Activated T-cell treated with anti-CD3 and anti-CD28 coated beads, Interleukin-2, amount 50 U/mL, for 48 hours (primary cell): Measurements from ENCODE around the gene REEP5.
A peak's percentile ranks its signal among the peaks of the same experiment; 100 is the strongest.
"Not testable (repeated sequence)": the region's sequence is repeated elsewhere in the genome, so short reads cannot be mapped to it uniquely, and the experiment has no call there.

Experiments
- DNase-seq, 2 experiments: peaks; one replicate each; pipeline ENCODE4 v3.0.0-alpha.2; 2020

The REEP5 gene

DNA sequence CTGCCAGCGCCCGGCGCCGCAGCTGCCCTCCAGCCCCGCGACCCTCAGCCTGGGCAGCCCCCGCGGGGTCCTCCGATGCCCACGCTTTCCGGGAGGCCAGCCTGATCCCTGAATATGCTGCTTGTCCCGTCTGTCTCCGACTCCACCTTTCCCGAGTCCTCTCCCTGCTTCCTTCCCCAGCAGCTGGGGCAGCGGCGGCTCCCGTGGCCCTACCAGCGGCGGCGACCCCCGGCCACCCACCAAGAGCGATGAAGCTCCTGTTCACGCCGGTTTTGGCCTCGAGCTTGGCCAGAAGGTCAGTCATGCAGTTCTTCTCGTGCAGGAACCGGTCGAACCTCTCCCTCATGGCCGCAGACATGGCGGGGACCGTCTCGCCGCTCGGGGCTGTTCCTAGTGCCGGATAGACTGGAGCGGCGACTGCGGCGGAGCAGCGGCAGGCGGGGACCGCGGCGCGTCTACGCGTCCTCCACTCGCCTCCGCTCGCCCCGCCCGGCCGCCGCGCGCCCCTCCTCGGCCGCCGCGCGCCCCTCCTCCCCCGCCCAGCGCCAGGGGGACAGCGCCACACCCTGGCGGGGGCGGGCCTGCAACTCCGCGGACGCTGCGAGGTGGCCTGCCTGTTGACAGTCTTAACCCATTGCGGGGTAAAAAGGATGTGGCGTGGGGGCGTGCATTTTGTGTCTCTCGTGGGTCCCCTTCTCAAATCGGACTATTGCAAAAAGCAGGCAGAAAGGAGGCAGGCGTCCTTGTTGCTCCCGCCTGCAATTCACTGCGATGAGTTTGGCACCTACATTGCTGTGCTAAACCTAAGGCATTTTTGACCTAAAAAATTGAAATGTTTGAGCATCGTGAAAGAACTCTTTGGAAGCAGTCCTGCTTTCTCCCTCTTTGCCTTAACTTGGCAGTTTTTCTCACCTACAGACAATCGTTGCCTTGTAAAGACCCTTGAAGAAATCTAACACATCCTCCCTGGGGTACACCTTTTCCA, at the start of gene REEP5:
REEP5 (minus strand) TSS at position 395 of the 985 bp plus-strand sequence; CDS start at position 358, 37 bp downstream.
- peak; percentile 89 to 91 for DNase-seq

DNA sequence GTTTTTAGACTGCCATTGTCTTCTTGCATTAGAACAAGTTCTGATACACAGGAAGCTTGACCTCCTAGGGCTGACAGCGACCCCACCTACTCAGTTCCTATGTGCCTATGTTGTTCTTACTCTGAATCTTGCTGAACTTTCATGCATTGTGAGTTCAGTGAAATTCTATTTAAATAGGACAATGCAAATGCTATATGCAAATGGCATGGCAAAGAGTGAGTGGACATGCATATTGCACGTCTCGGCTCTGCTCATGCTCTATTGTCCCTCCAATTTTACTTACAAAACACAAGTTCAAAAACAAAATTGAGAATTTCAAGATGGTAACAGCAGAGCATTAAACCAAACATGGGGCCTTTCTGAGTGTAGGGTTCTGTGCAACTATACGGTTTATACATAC, 49.2 kb upstream of the REEP5 start:
- DNase-seq, result no peak

DNA sequence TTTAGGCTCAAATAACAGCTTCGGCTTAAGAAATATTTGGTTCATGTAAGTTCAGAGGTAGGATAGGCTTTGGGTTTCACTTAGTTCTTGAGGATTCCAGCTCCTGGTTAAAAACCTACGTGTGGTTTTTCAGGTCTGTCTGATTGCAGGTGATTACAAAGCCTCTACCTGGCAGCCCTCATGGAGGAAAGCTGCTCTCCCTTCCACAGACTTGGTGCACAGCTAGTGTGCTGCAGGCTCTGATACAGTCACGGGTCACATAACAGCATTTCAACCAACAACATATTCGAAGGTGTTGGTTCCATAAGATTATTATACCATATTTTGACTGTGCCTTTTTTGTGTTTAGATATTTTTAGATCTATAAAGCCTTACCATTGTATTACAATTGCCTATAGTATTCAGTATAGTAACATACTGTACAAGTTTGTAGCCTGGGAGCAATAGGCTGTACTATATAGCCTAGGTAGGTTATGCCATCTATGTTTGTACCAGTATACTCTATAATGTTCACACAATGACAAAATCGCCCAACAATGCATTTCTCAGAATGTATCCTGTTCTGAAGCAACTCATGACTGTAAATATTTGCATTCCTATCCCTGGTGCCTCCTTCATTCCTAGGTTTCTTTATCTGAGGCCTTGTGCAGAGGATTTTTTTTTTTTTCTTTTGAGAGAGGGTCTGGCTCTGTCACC, 46.5 kb upstream of the REEP5 start:
- no peak for DNase-seq

DNA sequence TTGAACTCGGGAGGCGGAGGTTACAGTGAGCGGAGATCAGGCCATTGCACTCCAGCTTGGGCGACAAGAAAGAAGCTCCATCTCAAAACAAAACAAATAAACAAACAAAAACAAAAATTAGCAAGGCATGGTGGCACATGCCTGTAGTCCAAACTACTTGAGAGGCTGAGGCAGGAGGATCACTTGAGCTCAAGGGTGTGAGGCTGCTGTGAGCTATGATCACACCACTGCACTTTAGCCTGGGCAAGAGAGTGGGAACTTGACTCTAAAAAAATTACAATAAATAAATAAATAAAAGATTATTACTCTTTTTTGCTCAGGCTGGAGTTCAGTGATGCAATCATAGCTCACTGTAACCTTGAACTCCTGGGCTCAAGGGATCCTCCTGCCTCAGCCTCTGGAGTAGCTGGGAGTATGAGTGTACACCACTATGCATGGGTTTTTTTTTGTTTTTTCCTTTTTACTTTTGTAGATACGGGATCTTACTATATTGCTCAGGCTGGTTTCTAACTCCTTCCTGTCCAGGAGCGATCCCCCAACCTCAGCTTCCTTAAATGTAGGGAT, 45.6 kb upstream of the REEP5 start:
- DNase-seq, result no peak

DNA sequence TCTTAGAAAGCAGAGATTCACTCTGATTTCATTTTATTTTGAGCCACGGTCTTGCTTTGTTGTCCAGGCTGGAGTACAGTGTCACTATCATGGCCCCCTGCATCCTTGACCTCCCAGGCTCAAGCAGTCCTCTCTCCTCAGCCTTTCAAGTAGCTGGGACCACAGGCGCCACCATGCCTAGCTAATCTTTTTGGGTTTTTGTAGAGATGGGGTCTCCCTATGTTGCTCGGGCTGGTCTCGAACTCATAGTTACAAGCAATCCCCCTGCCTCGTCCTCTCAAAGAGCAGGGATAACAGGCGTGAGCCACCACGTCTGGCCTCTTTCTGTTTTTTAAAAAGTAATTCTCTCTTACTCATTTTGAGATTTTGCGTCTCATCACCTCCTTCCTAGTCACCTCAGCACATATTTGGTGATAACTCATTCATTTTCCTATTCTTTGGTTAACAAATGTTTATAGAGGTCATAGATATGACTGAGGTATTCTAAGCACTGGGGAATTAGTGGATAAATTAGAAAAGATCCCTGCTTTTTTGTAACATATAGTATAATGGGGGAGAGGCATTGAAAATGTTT, 43.8 kb upstream of the REEP5 start:
- peak; percentile 50 to 54 for DNase-seq

DNA sequence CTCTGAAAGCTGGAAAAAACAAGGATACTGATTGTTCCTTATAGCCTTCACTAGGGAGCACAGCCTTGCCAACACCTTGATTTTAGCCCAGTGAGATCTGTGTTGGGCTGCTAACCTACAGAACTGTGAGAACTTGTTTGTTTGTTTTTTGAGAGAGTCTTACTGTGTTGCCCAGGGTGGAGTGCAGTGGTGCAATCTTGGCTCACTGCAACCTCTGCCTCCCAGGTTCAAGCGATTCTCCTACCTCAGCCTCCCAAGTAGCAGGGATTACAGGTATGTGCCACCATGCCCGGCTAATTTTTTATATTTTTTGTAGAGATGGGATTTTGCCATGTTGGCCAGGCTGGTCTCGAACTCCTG, 41.3 kb upstream of the REEP5 start:
- DNase-seq, result not testable (repeated sequence)

DNA sequence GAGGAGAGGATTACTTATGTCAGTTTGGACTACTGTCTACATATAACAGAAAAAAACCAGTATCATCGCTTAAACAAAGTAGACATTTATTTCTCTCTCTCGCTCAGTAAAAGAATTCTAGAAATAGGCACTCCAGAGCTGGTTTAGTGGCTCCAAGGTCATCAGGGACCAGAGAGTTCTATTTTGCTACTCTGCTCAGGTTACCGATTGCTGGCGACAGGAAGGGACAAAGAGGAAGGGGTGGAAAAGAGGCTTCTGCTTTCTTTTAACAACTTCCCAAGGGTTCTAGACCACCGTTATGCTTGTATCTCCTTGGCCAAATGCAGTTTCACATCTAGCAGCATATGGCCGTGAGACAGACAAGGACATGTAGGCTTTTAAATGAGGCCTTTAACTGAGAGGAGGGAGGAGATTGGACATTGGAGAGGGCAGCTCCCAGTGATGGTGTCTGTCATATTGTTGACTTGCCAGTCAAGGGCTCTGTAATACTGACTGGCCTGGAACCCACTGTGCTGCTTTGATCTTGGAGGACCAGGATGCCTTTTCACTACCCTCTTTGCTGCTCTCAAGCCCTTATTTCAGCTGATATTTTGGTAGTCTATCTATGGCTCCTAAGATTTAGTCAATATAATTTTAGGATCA, 39.0 kb upstream of the REEP5 start:
- no peak for DNase-seq

DNA sequence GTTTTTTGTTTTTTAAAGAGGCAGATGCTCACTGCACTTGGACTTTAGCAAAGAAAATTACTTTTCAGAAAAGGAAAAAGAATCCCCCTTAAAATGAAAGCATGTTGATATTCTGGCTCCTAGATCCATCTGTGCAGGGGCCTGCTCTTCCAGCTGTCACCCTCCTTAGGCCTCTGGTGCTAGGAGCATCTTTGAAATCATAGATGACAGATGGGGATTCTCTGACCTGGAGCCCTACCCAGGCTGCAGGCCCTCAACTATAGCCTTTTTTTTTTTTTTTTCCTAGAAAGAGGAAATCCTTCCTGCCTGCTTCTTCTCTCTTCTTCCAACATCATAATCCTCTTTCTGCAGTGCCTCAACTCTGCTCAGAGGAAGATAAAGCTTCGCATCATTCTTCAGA, 38.3 kb upstream of the REEP5 start:
- no peak for DNase-seq

DNA sequence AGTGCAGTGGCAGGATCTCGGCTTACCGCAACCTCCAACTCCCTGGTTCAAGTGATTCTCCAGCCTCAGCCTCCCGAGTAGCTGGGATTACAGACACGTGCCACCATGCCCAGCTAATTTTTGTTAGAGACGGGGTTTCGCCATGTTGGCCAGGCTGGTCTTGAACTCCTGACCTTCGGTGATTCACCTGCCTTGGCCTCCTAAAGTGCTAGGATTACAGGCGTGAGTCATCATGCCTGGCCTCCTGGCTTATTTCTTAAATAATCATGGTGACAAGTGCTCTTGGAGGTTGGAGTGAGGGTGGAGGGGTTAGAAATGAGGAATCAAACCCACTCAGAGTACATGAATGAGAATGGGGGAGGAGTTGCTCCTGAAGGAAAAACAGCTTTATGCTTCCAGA, 37.8 kb upstream of the REEP5 start:
- peak in 1 of 2 experiments; percentile 31 for DNase-seq

DNA sequence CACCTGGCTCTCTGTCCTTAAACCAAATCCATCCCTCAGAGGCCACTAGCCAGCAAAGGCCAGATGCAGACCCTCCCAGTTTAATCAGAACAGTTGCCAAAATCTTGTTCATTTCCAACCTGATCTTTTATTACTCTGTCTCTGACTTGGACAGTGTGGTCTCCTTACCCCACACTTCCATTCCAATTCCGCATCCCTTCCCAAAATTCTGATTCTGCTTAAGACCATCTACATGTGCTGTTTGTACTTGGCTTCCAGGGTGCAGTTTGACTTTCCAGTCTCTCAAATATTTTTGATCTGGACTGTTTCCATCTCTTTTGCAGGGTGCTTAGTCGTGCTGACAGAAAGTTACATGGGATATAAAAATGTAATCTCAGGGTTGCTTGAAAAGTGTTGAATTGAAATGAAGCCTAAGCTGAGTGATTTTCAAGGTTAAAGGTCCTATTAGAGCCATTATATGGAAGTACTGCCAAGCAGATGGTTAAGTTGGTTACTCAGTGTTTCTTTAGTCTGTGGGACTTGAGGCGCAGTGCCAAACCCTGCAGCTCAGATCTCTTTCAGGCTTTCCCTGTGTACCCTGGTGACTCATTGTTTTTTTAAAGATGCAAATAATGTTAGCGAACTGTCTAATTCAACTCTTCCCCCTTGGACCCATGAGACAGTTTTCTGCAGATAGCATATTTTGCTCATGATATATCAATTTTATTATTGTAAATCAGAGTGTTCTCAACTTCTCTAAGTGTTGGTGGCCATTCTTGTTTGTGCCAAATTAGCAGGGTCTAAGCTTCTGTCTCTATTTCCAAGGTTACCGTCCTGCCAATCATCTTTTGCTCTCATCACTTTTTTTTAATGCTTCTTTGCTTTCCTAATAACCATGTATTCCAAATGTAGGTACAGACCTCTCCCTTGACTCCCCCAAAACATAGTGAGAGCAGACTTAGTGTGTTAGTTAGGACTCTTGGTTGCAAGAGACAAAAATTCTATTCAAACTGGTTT, 36.4 kb upstream of the REEP5 start:
- no peak for DNase-seq

DNA sequence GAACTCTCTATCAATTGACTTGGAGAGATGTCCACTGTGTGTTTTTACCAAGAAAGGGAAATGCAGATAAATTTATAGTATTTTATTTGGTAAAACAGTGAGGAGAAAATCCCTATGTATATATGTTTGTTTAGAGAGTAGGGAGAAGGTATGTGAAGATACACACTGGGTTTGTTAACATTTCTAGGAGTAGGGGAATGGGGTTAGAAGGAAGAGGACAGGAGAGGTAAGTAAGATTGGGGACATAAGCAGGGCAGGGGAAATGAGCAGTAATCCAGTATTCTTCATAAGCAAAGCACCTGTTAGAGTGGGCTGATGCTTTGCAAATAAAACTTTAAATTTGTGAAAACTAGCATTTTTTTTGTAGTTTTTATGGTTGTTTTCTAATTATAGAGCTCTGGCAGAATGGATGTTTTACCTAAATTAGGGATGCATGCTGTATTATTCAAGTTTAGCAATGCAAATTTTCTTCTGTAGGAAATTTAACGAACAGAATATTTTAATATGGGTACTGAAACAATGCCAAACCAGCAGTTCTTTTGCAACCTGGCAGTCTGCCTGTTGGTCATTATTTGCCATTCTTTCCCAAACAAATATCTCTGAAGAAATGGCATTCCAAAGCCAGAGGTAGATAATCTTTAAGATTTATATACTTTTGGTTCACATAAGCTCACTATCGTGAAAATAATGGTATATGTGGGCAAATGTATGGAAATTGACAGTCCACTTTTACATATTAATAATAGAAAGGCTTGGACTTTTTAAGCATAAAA, 35.2 kb upstream of the REEP5 start:
- DNase-seq, result no peak

DNA sequence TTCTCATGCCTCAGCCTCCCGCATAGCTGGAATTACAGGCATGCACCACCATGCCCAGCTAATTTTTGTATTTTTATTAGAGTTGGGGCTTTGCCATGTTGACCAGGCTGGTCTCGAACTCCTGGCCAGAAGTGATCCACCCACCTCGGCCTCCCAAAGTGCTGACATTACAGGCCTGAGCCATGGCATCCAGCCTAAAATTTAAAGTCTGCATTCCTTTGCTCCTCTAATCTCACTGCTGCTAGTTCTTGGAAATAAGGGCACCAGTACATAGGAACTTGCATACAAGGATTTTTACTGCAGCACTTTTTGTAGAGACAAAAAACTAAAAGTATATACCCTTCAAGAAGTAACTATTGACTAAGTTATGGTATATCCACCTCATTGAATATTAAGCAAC, 34.6 kb upstream of the REEP5 start:
- DNase-seq, result no peak

DNA sequence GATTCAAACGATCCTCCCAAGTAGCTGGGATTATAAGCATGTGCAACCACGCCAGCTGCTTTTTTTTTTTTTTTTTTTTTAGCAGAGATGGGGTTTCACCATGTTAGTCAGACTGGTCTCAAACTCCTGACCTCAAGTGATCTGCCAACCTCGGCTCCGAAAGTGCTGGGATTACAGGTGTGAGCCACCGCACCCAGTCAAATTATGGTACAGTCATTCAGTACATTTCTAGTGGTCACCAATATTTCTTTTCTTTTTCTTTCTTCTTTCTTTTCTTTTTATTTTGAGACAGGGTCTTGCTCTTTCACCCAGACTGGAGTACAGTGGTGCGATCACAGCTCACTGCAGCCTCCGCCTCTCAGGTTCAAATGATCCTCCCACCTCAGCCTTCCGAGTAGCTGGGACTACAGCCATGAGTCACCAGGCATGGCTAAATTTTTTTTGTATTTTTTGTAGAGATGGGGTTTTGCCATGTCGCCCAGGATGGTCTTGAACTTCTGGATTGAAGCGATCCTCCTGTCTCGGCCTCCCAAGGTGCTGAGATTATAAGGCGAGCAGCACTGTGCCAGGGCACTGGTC, 29.2 kb upstream of the REEP5 start:
- DNase-seq, result peak; percentile 44 to 55

DNA sequence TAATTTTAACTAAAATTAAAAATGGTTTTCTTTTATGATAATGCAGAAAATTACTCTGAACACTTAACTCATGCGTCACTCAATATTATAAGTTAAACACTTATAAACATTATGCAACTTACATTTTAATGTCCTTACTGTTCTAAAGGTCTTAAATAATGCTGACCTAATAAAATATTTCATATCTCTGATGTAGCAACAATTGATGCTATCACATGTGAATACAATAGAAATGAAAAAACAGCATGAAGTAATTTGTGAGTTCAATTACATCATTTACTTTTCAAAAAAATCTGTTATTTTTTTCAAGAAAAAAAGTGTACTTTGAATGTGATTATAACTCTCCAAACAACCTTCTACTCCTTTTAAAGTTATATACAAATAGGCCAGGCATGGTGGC, 26.4 kb upstream of the REEP5 start:
- DNase-seq, result no peak

DNA sequence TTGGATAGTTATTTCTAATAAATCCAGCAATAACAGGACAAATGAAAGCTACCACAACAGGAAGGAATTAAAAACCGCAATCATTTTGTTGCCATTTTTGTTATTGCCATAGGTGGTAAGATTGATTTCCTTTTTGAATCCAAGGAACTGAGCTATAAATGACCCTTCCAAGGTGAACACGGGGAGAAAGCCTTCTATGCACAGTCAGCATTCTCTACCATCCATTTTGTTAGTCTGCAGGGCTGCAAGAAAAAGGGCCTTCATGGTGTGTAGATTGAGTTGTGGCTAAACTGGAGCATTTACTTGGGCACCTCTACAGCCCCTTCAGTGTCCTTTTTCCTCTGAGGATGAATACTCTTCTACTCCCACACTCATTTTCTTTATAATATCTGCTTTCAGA, 18.6 kb upstream of the REEP5 start:
- no peak for DNase-seq

DNA sequence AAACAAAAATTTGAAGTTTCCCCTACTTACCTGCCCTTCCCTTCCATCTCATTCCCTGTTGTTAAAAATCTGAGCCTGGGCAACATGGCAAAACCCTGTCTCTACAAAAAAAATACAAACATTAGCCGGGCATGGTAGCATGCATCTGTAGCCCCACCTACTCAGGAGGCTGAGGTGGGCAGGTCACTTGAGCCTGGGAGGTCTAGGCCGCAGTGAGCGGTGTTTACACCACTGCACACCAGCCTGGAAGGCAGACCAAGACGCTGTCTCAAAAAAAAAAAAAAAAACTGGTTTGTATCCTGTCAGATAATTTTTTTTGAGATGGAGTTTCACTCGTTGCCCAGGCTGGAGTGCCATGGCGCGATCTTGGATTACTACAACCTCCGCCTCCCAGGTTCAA, 16.3 kb upstream of the REEP5 start:
- DNase-seq, result no peak

DNA sequence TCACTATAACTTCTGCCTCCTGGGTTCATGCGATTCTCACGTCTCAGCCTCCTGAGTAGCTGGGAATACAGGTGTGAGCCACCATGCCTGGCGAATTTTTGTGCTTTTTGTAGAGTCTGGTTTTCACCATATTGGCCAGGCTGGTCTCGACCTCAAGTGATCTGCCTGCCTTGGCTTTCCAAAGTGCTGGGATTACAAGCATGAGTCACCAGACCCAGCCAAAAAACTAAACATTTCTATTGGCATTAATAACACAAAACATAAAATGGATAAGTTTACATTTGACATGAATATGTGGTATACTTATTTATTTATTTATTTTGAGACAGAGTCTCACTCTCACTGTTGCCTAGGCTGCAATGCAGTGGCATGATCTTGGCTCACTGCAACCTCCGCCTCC, 13.6 kb upstream of the REEP5 start:
- DNase-seq, result no peak

DNA sequence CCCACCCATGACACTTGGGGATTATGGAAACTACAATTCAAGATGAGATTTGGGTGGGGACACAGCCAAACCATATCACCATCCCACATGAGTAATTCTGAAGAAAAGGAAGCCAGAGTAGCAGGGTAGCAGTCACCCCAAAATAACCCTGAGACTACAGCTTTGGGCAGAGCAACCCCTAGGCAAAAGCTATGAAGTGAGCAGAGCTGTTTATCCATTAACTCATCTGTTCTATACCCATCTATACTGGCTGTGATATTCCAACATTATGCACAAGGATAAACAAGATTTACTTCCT, 12.3 kb upstream of the REEP5 start:
- DNase-seq, result no peak

DNA sequence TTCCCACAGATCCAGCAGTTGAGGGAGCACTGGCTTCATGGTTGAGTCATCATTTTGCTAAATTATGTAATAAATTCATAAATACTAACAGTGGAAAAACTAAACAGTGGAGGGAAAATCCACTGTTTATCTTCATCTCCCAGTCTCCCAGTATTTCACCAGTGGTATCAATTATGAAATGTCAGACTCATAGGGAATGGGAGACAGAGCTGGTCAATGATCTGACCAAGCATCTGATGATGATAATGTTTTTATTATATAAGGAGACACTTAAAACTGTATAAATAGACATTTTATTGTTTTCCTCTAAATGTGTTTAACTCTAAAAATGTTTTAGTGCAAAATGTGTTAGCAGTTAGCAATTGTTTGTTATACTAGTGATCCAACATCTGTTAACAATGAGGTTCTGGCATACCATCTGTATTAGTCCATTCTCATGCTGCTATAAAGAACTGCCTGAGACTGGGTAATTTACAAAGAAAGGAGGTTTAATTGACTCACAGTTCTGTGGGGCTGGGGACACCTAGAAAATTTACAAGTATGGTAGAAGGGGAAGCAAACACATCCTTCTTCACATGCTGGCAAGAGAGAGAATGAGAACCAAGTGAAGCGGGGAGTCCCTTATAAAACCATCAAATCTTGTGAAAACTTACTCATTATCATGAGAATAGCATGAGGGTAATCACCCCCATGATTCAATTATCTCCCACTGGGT, 11.8 kb upstream of the REEP5 start:
- DNase-seq, result no peak

DNA sequence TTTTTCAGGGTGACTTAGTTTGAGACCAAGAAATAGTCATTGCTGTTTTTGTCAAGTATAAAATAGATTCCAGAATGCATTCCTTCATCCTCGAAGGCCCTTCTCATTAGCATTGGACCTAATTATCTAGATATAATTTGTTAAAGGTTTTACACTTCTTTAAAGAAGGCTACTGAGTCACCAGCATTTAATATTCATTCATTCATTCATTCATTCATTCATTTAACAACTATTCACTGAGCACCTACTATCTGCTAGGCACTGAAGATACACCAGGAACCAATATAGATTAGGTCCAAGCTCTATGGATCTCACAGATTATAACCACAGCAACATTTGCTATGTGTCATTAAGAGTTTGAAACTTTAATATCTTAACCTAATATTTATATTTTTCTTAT, 11.1 kb upstream of the REEP5 start:
- no peak for DNase-seq
